ENCODE measurements around the gene ST8SIA3. TPM values are rescaled to one million over a fixed set of nuclear protein-coding genes. Genes with fewer than 3 reads are reported as not detected.

The ST8SIA3 gene
- total RNA-seq, 1 donor from 2014 or later: 2.6 TPM

- no peaks in the 10 kb centered on the region for H3K4me1 Mint-ChIP-seq (ENCODE audit: unreplicated experiment)
- no peaks in the 10 kb centered on the region for H3K9me3 Mint-ChIP-seq
- no peaks in the 10 kb centered on the region for H3K36me3 Mint-ChIP-seq
- peaks cover 11% of the 10 kb centered on the region for H3K27me3 Mint-ChIP-seq
- no peak for TF ChIP-seq CTCF (conservative IDR thresholded peaks at IDR 0.05)
- H3K27ac Mint-ChIP-seq: no peak overlapping the region
- no peak overlapping the region for H3K4me3 Mint-ChIP-seq
- DNase-seq (ENCODE audit: extremely low spot score, unreplicated experiment): no peak
These were observed 25.5 kb upstream of the ST8SIA3 start for GRCh38 chr18:57326718-57327323.

DNA sequence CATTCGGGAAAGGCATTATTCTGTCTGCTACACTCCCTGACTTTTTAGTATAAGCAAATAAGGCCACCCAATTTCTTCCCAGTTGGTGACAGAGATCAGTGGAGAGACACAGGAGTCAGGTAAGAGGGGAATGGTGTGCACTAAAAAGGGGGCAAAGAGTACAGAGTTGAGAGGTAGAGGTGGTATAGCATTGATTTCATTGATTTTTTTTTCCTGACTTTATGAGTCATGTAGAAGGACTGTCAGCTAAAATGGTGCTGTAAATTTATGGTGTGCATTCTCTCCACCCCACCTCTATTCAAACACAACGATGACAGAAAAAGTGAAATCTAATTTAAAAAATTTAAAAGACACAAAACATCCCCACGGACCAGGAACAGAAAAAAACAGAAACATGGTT lies 23.7 kb upstream of the ST8SIA3 start:
- DNase-seq (ENCODE audit: extremely low spot score, unreplicated experiment): no peak
- Mint-ChIP-seq H3K4me3 (no peak overlapping the region), H3K9me3 (no peaks in the 10 kb centered on the region), H3K4me1 (ENCODE audit: unreplicated experiment) (no peaks in the 10 kb centered on the region), H3K27me3 (peaks cover 14% of the 10 kb centered on the region), H3K27ac (no peak overlapping the region), H3K36me3 (no peaks in the 10 kb centered on the region)
- TF ChIP-seq CTCF (conservative IDR thresholded peaks at IDR 0.05): no peak

- no peak overlapping the region for H3K4me3 Mint-ChIP-seq
- no peak overlapping the region for H3K27ac Mint-ChIP-seq
- no peak for DNase-seq (ENCODE audit: extremely low spot score, unreplicated experiment)
- H3K36me3 Mint-ChIP-seq: no peaks in the 10 kb centered on the region
- H3K9me3 Mint-ChIP-seq: no peaks in the 10 kb centered on the region
- H3K27me3 Mint-ChIP-seq: peaks cover 24% of the 10 kb centered on the region
- no peak for TF ChIP-seq CTCF (conservative IDR thresholded peaks at IDR 0.05)
- H3K4me1 Mint-ChIP-seq (ENCODE audit: unreplicated experiment): no peaks in the 10 kb centered on the region
These were observed 22.5 kb upstream of the ST8SIA3 start for GRCh38 chr18:57329856-57330255.

GRCh38 chr18:57331718-57332117 lies 20.6 kb upstream of the ST8SIA3 start:
- no peak for TF ChIP-seq CTCF (conservative IDR thresholded peaks at IDR 0.05)

DNA sequence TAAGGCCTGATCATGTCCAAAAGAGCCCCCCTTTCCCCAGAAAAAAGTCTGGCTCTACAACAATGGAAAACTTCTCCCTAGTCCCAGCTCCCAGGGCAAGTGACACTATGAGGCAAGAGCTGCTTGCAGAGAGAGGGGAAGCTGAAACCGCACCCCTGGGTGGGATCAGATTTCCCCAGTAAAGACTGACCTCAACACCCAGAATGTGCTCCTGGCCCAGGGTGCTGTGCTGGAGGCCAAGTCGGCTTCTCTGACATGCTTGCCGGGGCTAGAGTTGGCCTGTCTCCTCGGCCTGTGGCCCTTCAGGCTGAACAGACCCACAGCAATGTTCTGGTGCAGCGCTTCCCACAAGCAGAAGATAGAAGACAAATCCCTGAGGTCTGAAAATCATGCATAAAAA lies 18.4 kb upstream of the ST8SIA3 start:
- Mint-ChIP-seq H3K9me3 (no peaks in the 10 kb centered on the region), H3K4me3 (no peak overlapping the region), H3K36me3 (no peaks in the 10 kb centered on the region), H3K27ac (no peak overlapping the region), H3K27me3 (peaks cover 33% of the 10 kb centered on the region), H3K4me1 (ENCODE audit: unreplicated experiment) (no peaks in the 10 kb centered on the region)
- no peak for TF ChIP-seq CTCF (conservative IDR thresholded peaks at IDR 0.05)
- no peak for DNase-seq (ENCODE audit: extremely low spot score, unreplicated experiment)

More at GRCh38 chr18:57331718-57332117, 20.6 kb upstream of the ST8SIA3 start:
- no peaks in the 10 kb centered on the region for H3K36me3 Mint-ChIP-seq
- peaks cover 24% of the 10 kb centered on the region for H3K27me3 Mint-ChIP-seq
- no peak overlapping the region for H3K27ac Mint-ChIP-seq
- no peak overlapping the region for H3K4me3 Mint-ChIP-seq
- no peak for DNase-seq (ENCODE audit: extremely low spot score, unreplicated experiment)
- H3K4me1 Mint-ChIP-seq (ENCODE audit: unreplicated experiment): no peaks in the 10 kb centered on the region
- no peaks in the 10 kb centered on the region for H3K9me3 Mint-ChIP-seq

DNA sequence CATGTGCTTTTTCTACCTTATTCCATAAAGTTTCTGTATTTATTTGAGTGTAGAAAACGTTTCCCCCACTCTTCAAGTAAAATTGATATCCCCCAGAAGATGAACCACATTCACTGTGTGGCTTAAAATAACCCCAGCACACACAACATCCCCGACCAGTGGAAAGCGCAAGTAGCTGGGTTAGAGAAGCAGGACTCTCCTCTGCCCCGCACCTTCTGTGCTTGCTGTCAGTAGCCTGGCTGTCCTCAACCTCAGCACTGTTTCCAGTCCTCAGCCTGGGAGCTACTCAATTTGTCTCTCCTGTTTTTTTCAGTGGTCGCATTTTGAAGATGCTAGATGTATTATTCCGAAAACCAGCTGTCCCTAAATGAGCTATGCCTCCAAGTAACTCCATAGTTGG lies 18.0 kb upstream of the ST8SIA3 start:
- DNase-seq (ENCODE audit: extremely low spot score, unreplicated experiment): no peak
- H3K4me3 Mint-ChIP-seq: no peak overlapping the region
- H3K9me3 Mint-ChIP-seq: no peaks in the 10 kb centered on the region
- H3K27ac Mint-ChIP-seq: no peak overlapping the region
- H3K27me3 Mint-ChIP-seq: peaks cover 37% of the 10 kb centered on the region
- H3K4me1 Mint-ChIP-seq (ENCODE audit: unreplicated experiment): no peaks in the 10 kb centered on the region
- no peak for TF ChIP-seq CTCF (conservative IDR thresholded peaks at IDR 0.05)
- H3K36me3 Mint-ChIP-seq: no peaks in the 10 kb centered on the region
